Epidermal melanocyte (primary cell): ENCODE measurements around the gene RNU11.
A peak's percentile ranks its signal among the peaks of the same experiment; 100 is the strongest.
"Not testable (repeated sequence)": the region's sequence is repeated elsewhere in the genome, so short reads cannot be mapped to it uniquely, and the experiment has no call there.

Experiments
- DNase-seq: peaks from one replicate; pipeline ENCODE4 v3.0.0; 2011; ENCODE audit warnings: low spot score; ENCODE audit not compliant: insufficient read length

The RNU11 gene

GRCh38 chr1:28663871-28664470, 15.6 kb downstream of the RNU11 start:
- no peak for DNase-seq

- no peak for DNase-seq
Observed at GRCh38 chr1:28666806-28667205, 18.4 kb downstream of the RNU11 start.

GRCh38 chr1:28668191-28668955, 20.0 kb downstream of the RNU11 start, which contains the start of gene GMEB1:
GMEB1 (plus strand) TSS chr1:28668784; CDS start chr1:28683613, 14,829 bp downstream.
- DNase-seq, result peak; percentile 81

- DNase-seq, result peak; percentile 78
Observed at GRCh38 chr1:28668956-28669723, 20.7 kb downstream of the RNU11 start.

GRCh38 chr1:28671254-28671780, 22.9 kb downstream of the RNU11 start:
- DNase-seq, result no peak

- DNase-seq, result not testable (repeated sequence)
Observed at GRCh38 chr1:28672971-28673370, 24.6 kb downstream of the RNU11 start.

- no peak for DNase-seq
Observed at GRCh38 chr1:28675924-28676257, 27.5 kb downstream of the RNU11 start.

- no peak for DNase-seq
Observed at GRCh38 chr1:28680151-28680550, 31.8 kb downstream of the RNU11 start.

- no peak for DNase-seq
Observed at GRCh38 chr1:28682840-28683239, 34.4 kb downstream of the RNU11 start.

- DNase-seq, result no peak
Observed at GRCh38 chr1:28684937-28685336, 36.5 kb downstream of the RNU11 start.

GRCh38 chr1:28691627-28692026, 43.2 kb downstream of the RNU11 start:
- DNase-seq, result not testable (repeated sequence)
